GM19452 (cell line): ENCODE results near the gene TTC3.

Experiments
- ATAC-seq: cut with Tn5 transposase; IDR thresholded peaks from one replicate; pipeline ENCODE4 v1.9.1; 2021; ENCODE audit not compliant: unreplicated experiment

The TTC3 gene

GRCh38 chr21:37145635-37146111 is 72.6 kb downstream of the TTC3 start:
- ATAC-seq = no peak

- no peak for ATAC-seq
Observed at GRCh38 chr21:37146320-37147235, 73.5 kb downstream of the TTC3 start.

- no peak for ATAC-seq
Observed at GRCh38 chr21:37149411-37149810, 76.4 kb downstream of the TTC3 start.

GRCh38 chr21:37153196-37153934 is 80.3 kb downstream of the TTC3 start:
- no peak for ATAC-seq

GRCh38 chr21:37153935-37154350 is 80.9 kb downstream of the TTC3 start:
- ATAC-seq = no peak

GRCh38 chr21:37155186-37155585 is 82.1 kb downstream of the TTC3 start:
- no peak for ATAC-seq

- no peak for ATAC-seq
Observed at GRCh38 chr21:37157938-37158337, 84.9 kb downstream of the TTC3 start.

GRCh38 chr21:37159053-37159776 is 86.2 kb downstream of the TTC3 start:
- ATAC-seq = peak; percentile 66

GRCh38 chr21:37159949-37160348 is 86.9 kb downstream of the TTC3 start:
- no peak for ATAC-seq

GRCh38 chr21:37164742-37165141 is 91.7 kb downstream of the TTC3 start:
- ATAC-seq = no peak

GRCh38 chr21:37165586-37165985 is 92.5 kb downstream of the TTC3 start:
- no peak for ATAC-seq

GRCh38 chr21:37166733-37167132 is 93.7 kb downstream of the TTC3 start:
- ATAC-seq = no peak

- ATAC-seq = no peak
Observed at GRCh38 chr21:37168666-37169065, 95.6 kb downstream of the TTC3 start.

GRCh38 chr21:37172646-37173045 is 99.6 kb downstream of the TTC3 start:
- ATAC-seq = no peak

GRCh38 chr21:37176716-37177115 is 103.7 kb downstream of the TTC3 start:
- no peak for ATAC-seq

- no peak for ATAC-seq
Observed at GRCh38 chr21:37181059-37181458, 108.0 kb downstream of the TTC3 start.

GRCh38 chr21:37182222-37182621 is 109.2 kb downstream of the TTC3 start:
- ATAC-seq = no peak

- ATAC-seq = no peak
Observed at GRCh38 chr21:37183749-37184148, 110.7 kb downstream of the TTC3 start.

- ATAC-seq = no peak
Observed at GRCh38 chr21:37184784-37185593, 111.9 kb downstream of the TTC3 start.

- no peak for ATAC-seq
Observed at GRCh38 chr21:37186983-37187382, 113.9 kb downstream of the TTC3 start.
